GM19239 (cell line): Measurements from ENCODE around the gene SOX8.

Source experiments
- DNase-seq: peaks from one replicate; pipeline ENCODE4 v3.0.0; 2011; ENCODE audit warnings: low spot score; ENCODE audit not compliant: insufficient read length
- FAIRE-seq: peaks from 2 replicates; lab custom pipeline; 2011; peaks lifted over from hg19 to GRCh38; lab: Jason Lieb, UNC

The SOX8 gene

DNA sequence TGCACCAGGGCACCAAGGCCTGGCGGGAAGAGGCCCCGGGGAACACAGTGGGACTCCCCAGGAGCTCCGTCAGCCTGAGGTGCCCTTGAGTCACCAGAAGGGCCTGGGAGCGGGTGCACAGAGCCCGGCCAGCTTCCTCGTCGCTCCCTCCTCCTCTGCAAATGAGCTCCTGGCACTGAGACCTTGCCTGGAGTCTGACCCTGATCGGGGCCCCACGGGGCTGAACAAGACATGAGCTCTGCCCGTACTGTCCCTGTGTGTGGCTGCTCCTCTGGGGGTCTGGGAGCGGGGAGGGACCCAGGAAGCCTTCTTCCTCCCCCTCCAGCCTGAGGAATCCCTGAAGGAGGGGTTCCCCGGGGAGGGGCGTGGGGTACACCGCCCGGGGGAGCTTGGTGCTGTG, 54.6 kb downstream of the SOX8 start:
- FAIRE-seq (no peak), DNase-seq (no peak)
